Embryonic facial prominence (tissue), 1 donor: ENCODE data around the gene CACNA2D4.

Experiments used
- DNase-seq: peaks from one replicate; pipeline ENCODE4 v3.0.0-alpha.2; 2016; ENCODE audit errors: extremely low spot score

Gene CACNA2D4

DNA sequence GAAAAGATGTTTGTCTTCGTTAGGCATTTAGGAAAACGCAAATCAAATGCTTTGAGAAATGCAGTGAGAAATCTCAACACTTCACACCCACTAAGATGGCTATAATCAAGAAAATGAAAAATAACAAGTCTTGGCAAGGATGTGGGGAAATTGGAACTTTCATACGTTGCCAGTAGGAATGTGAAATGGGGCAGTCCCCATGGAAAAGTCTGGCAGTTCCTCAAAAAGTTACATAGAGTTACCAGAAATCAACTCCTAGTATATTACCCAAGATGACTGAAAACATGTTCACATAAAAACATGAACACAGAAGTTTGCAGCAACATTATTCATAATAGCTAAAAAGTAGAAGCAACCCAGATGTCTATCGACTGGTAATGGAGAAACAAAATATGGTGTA, 139.5 kb downstream of the CACNA2D4 start:
- DNase-seq = no peak

DNA sequence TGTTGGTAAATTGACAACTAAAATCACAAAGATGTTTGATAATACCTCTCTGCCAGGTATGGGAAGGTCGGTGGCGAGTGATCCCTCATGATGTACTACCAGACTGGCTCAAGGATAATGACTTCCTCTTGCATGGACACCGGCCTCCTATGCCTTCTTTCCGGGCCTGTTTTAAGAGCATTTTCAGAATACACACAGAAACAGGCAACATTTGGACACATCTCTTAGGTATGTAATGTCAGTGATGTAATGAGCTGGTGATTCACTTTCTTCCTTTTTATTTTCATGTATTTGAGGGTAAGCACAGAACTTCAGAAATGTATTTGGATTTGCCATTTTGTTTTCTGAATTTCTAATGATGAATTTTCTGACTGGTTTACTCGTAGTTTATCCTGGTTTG, 140.7 kb downstream of the CACNA2D4 start:
- DNase-seq = no peak

DNA sequence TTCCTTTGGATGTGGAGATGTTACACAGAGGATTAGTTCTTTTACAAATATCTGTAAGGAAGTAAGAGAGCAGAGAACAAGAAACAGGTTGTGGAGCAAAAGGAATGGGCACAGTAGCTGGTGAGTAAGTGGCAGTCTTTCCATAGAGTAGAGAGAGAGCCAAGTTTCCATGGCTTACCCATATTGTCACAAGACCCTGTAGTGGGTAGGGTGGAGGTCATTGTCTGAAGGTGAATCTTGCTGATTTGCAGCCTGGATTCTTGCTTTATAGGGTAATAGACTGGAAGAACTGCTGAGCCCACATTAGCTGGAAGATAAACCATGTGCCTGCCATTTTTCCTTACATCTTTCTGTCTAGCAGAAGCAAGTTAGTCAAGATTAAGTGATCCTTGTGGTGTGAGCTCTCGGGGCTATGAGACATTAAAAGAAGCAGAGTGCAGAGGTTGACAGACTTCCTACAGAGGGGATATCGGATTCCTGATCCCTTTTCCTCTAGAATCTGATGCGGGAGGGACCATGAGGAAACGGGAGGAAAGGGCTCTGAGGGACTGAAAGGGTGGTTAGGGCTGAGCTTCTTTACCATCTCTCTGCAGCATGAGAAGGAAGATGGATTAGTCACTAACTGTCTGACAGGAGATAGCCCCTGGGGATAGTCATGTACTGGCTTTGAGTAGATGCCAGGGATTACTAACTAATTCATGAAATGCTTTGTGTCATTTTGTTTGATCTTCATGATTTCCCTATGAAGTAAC, 142.1 kb downstream of the CACNA2D4 start:
- no peak for DNase-seq

DNA sequence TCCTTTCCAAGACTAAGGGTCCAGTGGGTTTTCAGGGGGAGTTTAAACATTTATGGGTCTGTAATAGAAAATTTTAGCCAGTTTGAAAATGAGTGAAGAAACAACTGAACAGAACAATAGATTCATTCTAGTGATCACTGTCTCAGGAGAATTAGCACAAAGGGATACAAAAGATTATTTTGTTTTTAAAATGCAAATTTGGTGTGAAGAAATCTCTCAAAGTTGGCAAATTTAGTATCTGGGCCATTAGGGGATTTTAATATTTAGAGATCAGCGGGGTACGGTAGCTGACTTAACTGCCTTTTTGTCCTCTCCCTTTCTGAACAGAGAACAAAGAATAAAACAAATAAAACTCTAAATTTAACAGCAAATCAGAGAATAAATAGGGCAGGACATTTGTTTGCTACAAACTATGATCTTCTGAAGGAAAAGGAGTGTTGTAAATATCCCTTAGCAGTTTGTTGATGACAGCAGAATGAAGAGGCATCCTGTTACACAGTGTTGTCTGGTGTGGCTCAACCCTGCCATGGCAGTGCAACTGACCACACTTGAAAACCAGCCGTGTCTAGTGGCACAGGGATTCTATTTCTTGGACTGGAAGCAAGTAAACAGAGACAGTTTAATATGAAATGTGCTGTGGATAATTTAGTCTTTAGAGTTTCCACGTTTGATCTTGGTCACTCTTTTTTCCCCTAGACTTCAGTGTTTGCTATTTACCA, 144.4 kb downstream of the CACNA2D4 start:
- DNase-seq = no peak

DNA sequence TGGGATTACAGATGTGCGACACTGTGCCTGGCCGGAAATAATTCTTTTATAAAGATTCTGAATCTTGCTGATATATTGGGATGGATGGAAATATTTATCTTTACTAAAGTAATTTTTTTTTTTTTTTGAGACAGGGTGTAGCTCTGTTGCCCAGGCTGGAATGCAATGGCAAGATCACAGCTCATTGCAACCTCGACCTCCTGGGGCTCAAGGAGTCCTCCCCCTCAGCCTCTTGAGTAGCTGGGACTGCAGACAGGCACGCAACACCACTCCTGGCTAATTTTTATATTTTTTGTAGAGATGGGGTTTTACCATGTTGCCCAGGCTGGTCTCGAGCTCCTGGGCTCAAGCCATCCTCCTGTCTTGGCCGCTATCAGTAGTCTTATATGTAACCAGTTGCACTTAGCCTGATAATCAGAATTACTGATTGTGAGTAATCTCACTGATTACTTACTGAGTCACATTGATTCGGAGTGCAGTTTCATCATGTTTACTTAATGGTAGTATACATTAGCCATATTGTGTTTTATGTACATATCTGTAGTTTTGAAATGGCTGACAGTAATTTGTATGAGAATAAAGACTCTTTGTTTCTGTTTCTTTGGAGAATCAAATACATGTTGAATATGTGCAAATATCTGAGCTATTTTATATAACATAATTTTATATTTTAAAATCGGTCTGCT, 148.5 kb downstream of the CACNA2D4 start:
- DNase-seq = no peak

DNA sequence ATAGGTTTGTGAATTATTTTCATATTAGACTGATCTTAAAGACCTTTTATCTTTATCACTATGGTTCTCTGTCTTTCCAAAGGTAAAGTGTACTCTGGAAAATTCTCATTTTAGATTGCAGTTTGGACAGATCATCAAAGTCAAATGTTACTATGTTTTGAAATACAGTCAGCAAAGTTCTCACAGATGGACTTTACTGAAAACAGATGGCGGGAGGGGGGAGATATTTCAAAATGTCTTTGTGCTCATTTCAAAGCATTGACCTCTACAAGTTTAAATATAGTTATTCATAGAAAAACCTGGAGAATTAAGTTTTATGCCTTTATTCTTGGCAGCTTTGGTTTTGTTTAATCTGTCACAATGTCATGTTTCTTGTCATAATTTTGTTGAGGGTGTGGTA, 149.8 kb downstream of the CACNA2D4 start:
- no peak for DNase-seq

DNA sequence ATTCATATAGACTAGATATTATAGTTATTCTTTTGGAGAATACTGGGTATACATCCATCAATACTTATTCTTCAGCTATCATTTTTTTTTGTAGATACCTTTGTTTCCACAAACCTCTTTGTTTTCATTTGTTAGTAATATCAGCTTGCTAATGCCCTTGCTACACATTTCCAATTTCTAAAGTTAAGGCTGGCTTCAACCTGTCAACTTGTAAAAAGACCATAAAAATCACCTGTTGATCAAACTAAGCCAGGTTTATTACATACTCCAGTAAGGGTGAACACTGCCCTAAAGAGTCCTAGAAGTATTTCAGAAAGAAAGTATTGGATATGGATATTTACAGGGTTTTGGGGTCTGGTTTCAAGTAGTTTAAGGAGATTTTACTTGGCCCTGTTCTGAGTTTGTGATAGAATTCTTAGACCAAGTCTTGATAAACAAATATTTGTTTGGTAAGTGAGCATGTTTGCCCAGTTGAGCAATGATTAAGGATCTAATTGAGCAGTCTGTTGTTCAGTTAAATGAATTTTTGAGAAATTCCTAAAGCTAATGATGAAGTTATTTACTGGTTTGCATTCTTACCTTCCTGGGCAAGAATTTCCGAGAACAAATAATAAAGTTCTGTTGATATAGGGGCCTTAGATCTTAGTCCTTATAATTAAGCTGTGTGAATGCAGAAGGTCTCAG, 150.9 kb downstream of the CACNA2D4 start:
- no peak for DNase-seq

DNA sequence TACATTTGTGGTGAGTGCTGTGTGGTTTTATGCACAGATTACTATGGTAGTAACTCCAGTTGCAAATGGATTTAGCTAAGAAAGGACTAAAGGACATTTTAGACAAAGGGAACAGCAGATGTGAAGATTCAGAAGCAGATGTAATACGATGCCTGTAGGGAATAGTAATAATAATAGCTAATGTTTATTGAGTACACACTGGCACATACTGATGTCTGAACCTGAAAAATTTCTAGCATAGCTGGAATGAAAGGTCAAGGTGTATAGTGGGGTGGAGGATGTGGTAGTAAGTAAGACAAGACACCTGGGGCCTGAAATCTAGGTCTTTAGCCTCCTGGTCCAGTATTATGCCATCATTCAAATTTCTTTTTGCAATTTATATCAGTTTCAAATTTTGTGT, 152.3 kb downstream of the CACNA2D4 start:
- no peak for DNase-seq

DNA sequence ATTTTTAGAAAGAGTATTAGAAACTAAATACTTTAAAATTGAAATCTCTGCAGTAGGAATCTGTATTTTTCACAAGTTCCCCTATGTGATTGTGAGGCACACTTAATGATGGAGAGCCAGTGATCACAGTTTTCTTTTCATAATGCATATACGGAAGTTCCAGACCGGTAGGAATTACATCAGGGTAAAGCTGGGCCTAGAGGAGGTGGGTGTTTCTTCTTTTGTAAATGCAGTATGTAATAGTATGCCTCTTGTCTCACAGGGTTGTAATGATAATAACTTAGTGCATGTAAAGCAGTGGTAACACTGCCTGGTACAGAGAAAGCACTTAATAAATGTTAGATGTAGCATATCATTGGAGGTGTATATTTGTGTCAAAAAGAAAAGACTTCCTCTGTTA, 155.3 kb downstream of the CACNA2D4 start:
- DNase-seq = no peak

DNA sequence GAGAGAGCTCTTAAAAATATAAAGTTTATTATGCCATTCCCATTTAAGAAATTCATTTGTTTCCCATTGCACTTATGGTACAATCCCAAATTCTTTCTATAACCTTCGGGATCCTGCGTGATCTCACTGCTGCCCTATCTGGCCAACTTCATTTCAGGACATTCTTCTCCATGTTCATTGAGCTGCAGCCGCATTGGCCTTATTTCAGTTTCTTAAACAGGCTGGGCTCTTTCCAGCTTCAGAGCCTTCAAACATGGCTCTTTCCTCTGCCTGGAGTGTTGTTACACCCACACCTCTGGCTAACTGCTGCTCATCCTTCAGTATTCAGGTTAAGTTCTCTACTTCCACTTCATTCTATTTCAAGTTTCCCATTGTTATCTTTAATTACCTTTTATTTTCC, 156.6 kb downstream of the CACNA2D4 start:
- no peak for DNase-seq

DNA sequence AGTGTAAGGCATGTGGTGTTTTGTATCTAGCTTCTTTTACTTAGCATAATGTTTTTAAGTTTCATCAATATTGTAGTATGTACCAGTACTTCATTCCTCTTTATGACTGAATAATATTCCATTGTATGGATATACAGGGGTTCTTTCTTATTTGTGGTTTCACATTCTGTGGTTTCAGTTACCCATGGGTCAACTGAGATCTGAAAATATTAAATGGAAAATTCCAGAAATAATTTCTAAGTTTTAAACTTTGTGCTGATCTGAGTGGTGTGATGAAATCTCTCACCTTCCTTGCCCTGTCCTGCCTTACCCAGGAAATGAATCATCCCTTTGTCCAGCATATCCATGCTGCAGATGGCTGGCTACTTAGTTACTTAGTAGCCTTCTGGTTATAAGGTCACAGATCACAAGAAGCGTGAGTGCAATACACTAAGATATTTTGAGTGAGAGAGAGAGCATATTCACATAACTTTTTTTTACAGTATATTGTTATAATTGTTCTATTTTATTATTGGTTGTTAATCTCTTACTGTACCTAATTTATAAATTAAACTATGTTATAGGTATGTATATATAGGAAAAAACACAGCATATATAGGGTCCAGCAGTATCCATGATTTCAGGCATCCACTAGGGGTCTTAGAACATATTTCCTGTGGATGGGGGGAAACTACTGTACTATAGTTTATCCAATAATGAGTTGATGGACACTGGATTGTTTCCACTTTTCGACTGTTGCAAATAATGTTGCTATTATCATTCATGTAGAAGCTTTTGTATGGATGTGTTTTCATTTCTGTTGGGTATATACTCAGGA, 157.7 kb downstream of the CACNA2D4 start:
- DNase-seq = no peak

DNA sequence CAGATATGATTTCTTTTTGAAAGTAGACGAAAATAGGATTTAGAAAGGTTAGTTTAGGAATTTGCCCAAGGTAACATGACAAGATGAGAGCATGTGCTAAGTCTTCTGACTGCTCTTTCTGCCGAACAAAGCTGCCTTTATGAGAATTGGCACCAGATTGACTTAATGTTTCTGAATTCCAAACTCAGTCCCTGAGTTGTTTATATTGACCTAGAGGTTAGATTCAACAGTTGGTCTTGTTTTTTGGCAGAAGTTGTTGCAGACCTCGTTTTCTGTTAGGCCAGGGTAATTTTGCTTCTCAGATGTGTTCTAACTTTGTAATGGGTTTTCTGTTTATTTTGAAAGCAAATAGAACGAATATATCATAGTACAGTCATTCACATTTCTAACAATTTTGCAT, 159.6 kb downstream of the CACNA2D4 start:
- no peak for DNase-seq

DNA sequence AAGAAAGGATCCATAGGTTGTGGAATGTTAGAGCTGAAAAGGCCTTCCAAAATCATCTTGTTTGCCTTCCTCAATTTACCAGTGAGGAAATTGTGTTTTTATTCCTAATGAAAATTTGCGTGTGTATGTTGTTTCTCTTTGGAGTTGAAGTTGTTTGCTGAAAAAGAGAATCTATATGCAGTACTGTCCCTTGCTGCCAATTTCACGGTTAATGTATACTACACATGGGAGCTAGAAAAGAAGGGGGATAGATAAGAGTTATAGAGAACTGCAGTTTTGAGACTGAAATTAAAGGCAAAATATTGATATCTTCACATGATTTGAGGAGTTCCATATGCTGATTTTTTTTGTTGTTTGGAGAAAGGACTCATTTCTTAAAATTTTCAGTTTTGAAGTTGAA, 160.1 kb downstream of the CACNA2D4 start:
- DNase-seq = no peak

DNA sequence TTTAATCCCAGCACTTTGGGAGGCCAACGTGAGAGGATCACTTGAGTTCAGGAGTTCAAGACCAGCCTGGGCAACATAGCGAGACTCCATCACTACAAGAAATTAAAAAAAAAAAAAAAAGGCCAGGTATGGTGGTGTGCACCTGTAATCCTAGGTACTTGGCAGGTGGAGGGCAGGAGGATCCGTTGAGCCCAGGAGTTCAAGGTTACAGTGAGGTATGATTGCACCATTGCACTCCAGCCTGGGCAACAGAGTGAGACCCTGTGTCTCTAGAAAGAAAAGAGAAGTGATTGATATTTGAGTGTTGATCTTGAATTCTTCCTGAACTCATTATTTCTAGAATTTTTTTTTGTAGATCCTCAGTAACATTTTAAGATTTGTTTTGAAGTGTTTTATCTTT, 168.2 kb downstream of the CACNA2D4 start:
- DNase-seq = no peak

DNA sequence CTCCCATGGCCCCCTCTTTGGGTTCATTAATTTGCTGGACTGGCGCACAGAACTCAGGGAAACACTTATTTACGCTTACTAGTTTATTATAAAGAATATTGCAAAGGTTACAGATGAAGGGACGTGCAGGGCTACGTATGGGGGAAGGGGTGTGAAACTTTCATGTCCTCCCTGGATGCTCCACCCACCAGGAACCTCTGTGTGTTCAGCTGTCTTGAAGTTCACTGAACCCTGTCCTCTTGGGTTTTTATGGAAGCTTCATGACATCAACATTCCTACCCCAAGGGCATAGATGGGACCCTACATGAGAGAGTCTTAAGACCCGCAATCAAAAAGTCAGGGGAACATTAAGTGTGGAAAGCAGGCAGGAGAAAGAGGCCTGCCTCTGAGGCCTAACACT, 169.4 kb downstream of the CACNA2D4 start:
- no peak for DNase-seq

DNA sequence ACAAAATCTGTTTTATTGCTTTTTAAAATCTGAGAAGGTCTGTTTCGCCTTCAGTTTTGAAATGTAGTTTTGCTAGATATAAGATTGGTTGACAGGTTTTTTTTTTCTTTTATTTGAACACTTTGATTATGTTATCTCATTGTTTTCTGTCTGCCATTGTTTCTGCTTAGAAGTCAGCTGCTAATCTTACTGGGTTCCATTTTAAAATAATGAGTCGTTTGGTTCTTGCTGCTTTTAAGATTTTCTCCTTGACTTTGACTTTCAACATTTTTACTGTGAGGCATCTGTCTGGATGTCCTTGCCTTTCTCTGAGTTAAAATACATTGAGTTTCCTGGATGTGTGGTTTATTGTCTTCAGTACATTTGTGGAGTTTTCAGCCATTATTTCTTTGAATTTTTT, 170.8 kb downstream of the CACNA2D4 start:
- no peak for DNase-seq

DNA sequence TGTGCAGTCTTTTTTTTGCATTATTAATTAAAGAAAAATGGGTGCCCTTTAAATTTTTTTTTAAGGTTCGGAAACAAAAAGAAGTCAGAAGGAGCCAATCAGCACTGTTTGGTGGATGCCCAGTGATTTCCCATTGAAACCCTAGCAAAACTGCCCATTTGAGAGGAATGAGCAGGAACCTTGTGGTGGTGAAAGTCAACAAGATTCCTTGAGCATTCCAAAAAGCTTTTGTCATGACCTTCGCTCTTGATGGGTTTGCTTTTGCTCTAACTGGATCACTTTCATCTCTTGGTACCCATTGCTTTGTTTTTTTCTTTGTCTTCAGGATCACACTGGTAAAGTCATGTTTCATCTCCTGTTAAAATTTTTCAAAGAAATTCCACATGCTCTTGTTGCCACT, 173.5 kb downstream of the CACNA2D4 start:
- no peak for DNase-seq
